Activated B cell treated with CpG ODN at 0.5 μM for 24 hours (primary cell): ENCODE results near the gene URB1. TPM values are rescaled to one million over a fixed set of nuclear protein-coding genes. Genes with fewer than 3 reads are reported as not detected.

ENCODE experiments used
- ATAC-seq: fragments of 200-7000 bp; cut with Tn5 transposase; one replicate; pipeline ENCODE4 v1.10.0; 2021; ENCODE audit warnings: low read depth, mild to moderate bottlenecking, moderate library complexity
- CTCF ChIA-PET: fragments of 350-600 bp; sonication (Branson Sonifier 250); formaldehyde crosslinking; loops from one replicate; lab custom pipeline; 2021; ENCODE audit warnings: antibody characterized with exemption; lab: Charles Lee
- POLR2A ChIA-PET: fragments of 350-600 bp; sonication (Branson Sonifier 250); formaldehyde crosslinking; loops from one replicate; lab custom pipeline; 2021; ENCODE audit warnings: antibody characterized with exemption; lab: Charles Lee
- DNase-seq: peaks from one replicate; pipeline ENCODE4 v3.0.0; 2022
- H3K27ac Mint-ChIP-seq: one replicate; pipeline ENCODE4 v1.8.0; 2020; ENCODE audit warnings: mixed read lengths
- H3K27me3 Mint-ChIP-seq: one replicate; pipeline ENCODE4 v1.8.0; 2021; ENCODE audit warnings: mixed read lengths
- H3K36me3 Mint-ChIP-seq: one replicate; pipeline ENCODE4 v1.8.0; 2021; ENCODE audit warnings: low read depth, mixed read lengths
- H3K4me1 Mint-ChIP-seq: one replicate; pipeline ENCODE4 v1.8.0; 2021; ENCODE audit warnings: mixed read lengths
- H3K4me3 Mint-ChIP-seq: one replicate; pipeline ENCODE4 v1.8.0; 2020; ENCODE audit warnings: mild to moderate bottlenecking, mixed read lengths
- H3K9me3 Mint-ChIP-seq: one replicate; pipeline ENCODE4 v1.8.0; 2020; ENCODE audit warnings: mixed read lengths
- CTCF ChIP-seq: fragments of 200-600 bp; IDR thresholded peaks from one replicate; pipeline ENCODE4 v1.8.0; 2022; ENCODE audit warnings: antibody characterized with exemption, mild to moderate bottlenecking
- intact Hi-C: fragments of 100-400 bp; cut with micrococcal nuclease; formaldehyde crosslinking; loops from one replicate; pipeline ENCODE4 v1.15.1; 2024
- total RNA-seq: library from RNA; stranded (reverse); gene quantifications from 2 replicates; pipeline ENCODE4 v1.2.3, GENCODE V29; 2022

The URB1 gene
- total RNA-seq, 1 donor from 2014 or later = 22.2 TPM

GRCh38 chr21:32347351-32347750 lies 45.5 kb downstream of the URB1 start:
- Mint-ChIP-seq H3K27ac (no peak overlapping the region), H3K9me3 (peaks cover 13% of the 10 kb centered on the region), H3K27me3 (no peaks in the 10 kb centered on the region), H3K4me1 (peaks cover 5% of the 10 kb centered on the region), H3K36me3 (peaks cover 98% of the 10 kb centered on the region), H3K4me3 (no peak overlapping the region)
- no peak for ATAC-seq
- TF ChIP-seq CTCF = no peak
- ChIA-PET POLR2A (no interaction called here), CTCF (no interaction called here)
- no peak for DNase-seq
- intact Hi-C loops = no loop called here

GRCh38 chr21:32346951-32347350 lies 45.9 kb downstream of the URB1 start:
- intact Hi-C loops = no loop called here
- DNase-seq = no peak
- no peak for ATAC-seq
- Mint-ChIP-seq H3K9me3 (peaks cover 13% of the 10 kb centered on the region), H3K4me1 (peaks cover 5% of the 10 kb centered on the region), H3K27me3 (no peaks in the 10 kb centered on the region), H3K4me3 (no peak overlapping the region), H3K27ac (no peak overlapping the region), H3K36me3 (peaks cover 96% of the 10 kb centered on the region)
- POLR2A ChIA-PET = no interaction called here
- TF ChIP-seq CTCF = no peak
- CTCF ChIA-PET = no interaction called here

- ATAC-seq (no peak), DNase-seq (no peak)
- H3K4me3 Mint-ChIP-seq = no peak overlapping the region
- peaks cover 91% of the 10 kb centered on the region for H3K36me3 Mint-ChIP-seq
- H3K9me3 Mint-ChIP-seq = peaks cover 13% of the 10 kb centered on the region
- peaks cover 1% of the 10 kb centered on the region for H3K4me1 Mint-ChIP-seq
- TF ChIP-seq CTCF = no peak
- ChIA-PET POLR2A (no interaction called here), CTCF (no interaction called here)
- no peak overlapping the region for H3K27ac Mint-ChIP-seq
- H3K27me3 Mint-ChIP-seq = no peaks in the 10 kb centered on the region
- intact Hi-C loops = no loop called here
Measured at GRCh38 chr21:32340863-32341848, 51.7 kb downstream of the URB1 start.

GRCh38 chr21:32338209-32338921 lies 54.4 kb downstream of the URB1 start:
- H3K36me3 Mint-ChIP-seq = peaks cover 91% of the 10 kb centered on the region
- ChIA-PET CTCF (interaction anchor here (0.7 kb wide), 1 partner anchor 54 kb away, joined by 3 read pairs; no protein-coding TSS in a partner anchor), POLR2A (no interaction called here)
- intact Hi-C loops = no loop called here
- no peaks in the 10 kb centered on the region for H3K4me1 Mint-ChIP-seq
- H3K27me3 Mint-ChIP-seq = no peaks in the 10 kb centered on the region
- H3K9me3 Mint-ChIP-seq = no peaks in the 10 kb centered on the region
- DNase-seq (no peak), ATAC-seq (no peak)
- H3K27ac Mint-ChIP-seq = no peak overlapping the region
- no peak for TF ChIP-seq CTCF
- H3K4me3 Mint-ChIP-seq = no peak overlapping the region

- Mint-ChIP-seq H3K36me3 (peaks cover 93% of the 10 kb centered on the region), H3K27me3 (no peaks in the 10 kb centered on the region), H3K9me3 (peaks cover 4% of the 10 kb centered on the region), H3K4me3 (no peak overlapping the region), H3K4me1 (peaks cover 4% of the 10 kb centered on the region), H3K27ac (no peak overlapping the region)
- POLR2A ChIA-PET = no interaction called here
- no peak for ATAC-seq
- TF ChIP-seq CTCF = no peak
- intact Hi-C loops = no loop called here
- DNase-seq = no peak
- CTCF ChIA-PET = no interaction called here
Measured at GRCh38 chr21:32337206-32337605, 55.6 kb downstream of the URB1 start.
